Fibroblast of skin of scalp (primary cell): ENCODE measurements around the gene LAMA5.

Experiments
- DNase-seq: peaks from one replicate; pipeline ENCODE4 v3.0.0-alpha.2; 2013

Gene LAMA5

DNA sequence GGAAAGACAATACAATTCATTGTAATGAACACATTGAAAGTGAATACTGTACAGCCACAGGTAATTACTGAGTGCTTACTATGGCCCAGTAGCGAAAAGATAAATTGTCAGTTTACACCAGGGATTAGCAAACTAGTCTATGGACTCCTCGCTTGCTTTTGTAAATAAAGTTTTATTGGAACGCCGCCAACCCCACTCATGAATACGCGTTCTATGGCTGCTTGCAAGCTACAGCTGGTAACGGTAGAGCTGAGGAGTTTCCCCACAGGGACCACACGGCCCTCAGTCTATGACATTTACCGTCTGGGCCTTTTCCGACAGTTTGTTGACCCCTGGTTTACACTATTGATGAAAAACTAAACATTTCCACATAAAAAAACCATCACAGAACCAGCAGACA is 24.2 kb downstream of the LAMA5 start:
- DNase-seq = no peak

GRCh38 chr20:62339647-62340062 is 27.5 kb downstream of the LAMA5 start:
- no peak for DNase-seq

- no peak for DNase-seq
Measured at GRCh38 chr20:62338294-62338620, 28.9 kb downstream of the LAMA5 start.

- DNase-seq = no peak
Measured at GRCh38 chr20:62337558-62338293, 29.4 kb downstream of the LAMA5 start.

DNA sequence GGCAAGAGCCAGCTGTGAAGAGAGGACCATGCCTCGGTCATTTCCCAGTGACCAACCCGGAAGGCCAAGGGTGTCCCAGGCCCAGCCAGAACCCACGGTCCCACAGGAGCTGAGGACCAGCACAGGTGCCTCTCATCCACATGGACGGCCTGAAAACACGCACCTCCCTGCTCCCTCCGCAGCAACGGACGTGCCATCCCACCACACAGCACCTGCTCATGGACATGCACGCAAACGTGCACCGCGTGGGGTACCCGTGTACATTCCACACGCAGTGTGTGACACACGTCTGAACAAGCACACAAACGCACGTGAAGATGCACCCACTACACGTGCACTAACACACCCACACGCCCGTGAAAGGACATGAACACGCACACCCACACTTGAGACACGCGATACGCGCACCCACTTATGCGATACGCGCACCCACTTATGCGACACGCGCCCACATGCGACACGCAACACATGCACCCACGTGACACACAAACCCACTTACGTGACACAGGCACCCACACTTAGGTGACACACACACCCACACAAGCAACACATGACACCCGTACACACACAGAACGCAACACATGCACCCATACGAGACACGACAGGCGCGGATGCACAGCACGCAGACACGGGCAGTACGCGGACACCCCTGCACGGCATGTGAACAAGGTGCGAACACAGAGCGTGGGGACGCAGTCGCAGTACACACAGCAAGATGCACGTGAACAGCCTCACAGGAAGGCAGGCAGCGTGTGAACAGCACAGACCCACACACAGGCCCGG is 30.1 kb downstream of the LAMA5 start:
- DNase-seq = no peak

- DNase-seq = no peak
Measured at GRCh38 chr20:62336329-62336728, 30.8 kb downstream of the LAMA5 start.

GRCh38 chr20:62335532-62335931 is 31.6 kb downstream of the LAMA5 start:
- DNase-seq = no peak

DNA sequence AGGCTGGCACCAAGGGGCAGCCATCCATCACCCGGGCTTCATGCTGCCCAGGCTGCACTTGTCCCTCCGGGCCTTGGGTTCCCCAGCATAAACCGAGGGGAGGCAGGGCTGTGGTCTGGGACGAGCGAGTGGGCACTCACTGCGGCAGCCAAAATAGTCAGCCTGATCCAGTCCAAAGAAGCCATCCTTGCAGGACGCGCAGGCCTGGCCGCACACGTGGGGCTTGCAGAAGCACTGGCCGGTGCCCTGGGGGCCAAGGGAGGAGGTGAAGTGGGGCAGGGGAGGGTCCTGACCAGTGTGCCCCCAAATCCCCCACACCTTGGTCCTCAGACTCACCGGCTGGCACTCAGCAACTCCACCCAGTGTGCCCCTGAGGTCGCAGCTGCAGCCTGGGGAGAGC is 32.2 kb downstream of the LAMA5 start:
- no peak for DNase-seq

DNA sequence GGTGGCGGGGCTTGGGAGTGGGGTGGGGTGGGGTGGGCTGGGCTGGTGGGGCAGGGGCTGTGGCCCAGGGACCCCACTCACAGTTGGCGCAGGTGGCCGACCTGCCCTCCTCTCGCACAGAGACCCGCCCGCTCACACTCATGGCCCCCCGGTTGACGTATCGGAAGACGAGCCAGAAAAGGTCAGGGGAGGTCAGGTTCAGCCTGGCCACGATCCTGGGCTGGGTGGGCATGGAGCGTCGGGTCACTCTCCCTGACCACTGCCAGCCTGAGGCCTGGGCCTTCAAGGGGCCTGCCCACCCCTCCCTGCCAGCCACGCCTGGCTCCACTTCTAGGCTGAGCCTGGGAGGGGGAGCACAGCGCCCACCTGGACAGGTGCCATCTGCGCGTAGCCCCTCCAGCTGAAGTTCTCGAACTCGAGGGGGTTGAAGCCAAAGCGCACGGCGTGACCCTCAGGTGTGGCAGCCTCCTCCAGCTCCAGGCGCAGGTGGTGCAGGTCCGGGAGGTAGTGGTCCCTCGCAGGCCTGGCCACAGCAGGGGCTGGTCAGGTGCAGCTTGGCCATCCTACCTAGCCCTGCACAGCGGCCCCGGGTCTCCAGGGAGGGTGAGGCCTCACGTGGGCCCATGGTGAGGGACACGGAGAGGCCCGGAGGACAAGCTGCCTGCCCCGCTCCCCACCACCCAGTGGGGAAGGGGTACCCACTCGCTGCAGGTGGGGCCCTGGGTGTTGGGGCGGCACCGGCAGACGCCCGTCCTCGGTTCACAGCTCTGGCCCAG is 33.1 kb downstream of the LAMA5 start:
- DNase-seq = no peak

DNA sequence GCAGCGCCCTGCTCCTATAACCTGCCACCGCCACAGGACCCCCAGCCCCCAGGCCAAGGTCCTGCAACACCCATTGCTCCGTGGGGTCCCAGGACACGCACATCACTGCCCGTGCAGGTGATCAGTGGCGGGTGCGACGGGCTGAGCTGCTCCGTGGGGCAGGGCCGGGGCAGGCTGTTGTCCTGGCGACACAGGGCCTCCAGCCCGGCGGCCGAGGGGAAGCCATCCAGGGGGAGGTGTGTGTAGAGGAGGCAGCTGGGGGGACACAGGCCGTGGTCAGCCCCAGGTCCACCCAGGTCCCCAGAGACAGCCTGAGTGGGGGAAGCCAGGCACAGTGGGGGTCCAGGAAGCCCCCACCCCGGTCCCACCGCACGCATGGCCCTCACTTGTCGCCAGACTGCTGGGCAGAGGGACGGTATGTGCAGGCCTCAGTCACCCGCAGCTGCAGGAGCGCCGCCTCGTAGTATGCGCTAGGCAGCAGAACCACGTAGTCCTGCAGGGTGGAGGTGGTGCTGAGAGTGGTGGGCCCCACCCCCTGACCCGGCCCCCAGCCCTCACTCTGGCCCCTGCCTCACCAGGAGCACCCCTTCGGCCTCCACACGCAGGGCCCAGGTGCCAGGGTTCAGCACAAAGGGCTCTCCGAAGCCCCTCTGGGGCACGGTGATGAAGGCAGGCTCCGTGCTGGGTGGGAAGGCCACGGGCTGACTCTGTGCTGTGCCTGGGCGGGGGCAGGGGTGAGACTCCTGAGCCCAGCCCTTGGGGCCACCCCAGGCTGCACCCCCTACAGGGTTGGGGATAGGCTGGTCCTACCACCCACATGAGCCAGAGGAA is 33.9 kb downstream of the LAMA5 start:
- no peak for DNase-seq

DNA sequence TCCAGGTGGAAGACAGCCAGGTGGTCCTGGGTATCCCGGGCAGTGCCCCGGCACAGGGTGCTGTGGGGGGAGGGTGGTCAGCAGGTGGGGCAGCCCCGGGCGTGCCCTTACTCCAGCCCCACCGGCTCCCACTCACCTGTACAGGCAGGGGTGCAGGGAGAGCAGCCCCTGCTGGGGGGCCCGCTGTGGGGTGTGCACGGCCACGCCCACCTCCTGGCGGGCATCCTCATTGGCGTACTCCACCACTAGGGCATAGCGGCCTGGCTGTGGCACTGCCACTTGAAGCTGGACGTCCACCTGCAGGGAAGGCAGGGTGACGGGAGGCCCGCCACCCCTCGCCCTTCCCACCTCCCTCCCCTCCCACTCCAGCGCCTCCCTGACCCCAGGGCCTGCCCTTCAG is 34.7 kb downstream of the LAMA5 start:
- DNase-seq = no peak

GRCh38 chr20:62331347-62331746 is 35.8 kb downstream of the LAMA5 start:
- DNase-seq = no peak

- no peak for DNase-seq
Measured at GRCh38 chr20:62330576-62331317, 36.4 kb downstream of the LAMA5 start.

GRCh38 chr20:62329389-62330377 is 37.4 kb downstream of the LAMA5 start:
- no peak for DNase-seq

- no peak for DNase-seq
Measured at GRCh38 chr20:62328684-62329388, 38.3 kb downstream of the LAMA5 start.

DNA sequence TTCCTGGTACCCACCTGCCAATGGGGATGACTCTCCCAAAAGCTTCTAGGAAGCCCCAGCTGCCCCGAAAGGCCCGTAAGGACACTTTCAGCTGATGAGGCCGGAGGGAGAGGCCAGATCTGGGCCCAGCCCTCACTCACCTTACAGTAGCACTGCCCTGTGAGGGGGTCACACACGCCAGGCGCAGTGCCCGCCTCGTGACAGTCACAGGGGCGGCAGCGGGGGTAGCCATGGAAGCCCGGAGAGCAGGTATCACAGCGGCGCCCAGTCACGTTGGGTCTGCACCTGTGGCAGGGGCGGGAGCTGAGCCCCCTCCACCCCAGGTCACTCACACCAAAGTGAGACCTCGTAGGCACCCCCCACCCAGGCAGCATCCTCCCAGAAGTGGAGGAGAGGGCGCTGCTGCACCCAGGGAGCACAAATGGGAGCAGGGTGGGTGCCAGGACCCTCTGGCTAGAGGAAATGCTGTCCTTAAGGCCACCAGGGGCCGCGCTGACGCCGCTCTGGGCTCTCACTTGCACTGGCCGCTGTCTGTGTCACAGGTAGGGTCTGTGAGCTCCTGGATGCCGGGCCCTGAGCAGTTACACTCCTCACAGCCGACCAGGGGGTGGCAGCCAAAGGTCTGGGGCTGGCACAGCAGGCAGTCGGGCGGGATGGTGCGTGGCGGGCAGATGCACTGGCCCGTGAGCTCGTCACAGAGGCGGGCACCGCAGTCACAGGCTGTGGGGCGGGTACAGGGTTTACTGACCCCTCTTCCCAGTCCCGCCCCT is 39.2 kb downstream of the LAMA5 start:
- no peak for DNase-seq

DNA sequence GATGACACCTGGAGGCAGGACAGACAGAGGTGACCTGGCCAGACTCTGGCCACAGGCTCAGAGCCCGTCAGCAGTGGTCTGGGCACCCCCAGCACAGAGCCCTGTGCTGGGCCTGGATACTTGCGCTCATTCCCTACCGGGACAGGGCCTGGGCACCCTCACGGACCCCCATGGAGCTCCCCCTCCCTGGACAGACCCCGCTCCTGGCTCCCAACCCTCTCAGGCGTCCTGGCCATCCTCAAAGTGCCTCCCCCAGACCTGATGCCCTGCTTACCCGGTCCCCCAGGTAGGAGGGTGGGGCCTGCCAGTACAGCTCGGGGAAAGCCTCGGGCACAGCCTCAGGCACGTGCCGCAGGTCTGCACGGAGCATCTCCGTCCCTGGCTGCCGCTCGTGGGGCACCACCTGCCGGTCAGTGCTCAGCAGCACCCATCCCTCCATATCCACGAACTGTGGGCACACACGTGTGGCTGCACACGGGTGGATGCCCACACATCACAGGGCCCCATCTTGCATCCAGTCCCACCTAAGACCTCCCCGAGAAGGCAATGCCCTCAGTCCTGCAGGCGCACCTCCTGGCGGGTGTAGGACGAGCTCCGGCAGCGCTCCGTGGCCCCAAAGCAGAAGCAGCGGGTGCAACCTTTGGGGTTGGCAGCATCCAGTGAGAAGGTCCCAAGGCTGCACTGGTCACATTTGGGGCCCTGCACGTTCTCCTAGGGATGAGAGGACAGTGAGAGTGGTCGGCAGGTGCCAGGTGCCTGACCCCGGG is 40.0 kb downstream of the LAMA5 start:
- DNase-seq = no peak

DNA sequence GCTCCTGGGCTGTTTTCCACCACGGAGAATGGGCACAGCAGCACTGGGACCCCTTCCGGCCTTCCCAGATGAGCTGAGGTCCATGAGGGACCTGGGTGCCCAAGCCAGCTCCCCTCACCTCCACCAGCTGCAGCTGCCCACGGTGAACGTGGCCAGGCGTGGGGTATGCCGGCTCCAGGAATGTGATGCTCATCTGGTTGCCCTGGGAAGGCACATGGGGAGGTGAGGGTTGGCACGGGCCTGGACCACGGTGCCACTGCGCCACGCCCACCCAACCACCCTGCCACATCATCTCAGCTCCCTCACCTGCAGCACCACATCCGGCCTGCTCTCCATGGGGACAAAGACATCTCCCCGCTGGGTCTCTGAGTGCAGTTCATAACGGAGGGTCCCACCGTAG is 40.6 kb downstream of the LAMA5 start:
- no peak for DNase-seq
